Measurements from ENCODE around the gene OR6S1. TPM values are rescaled to one million over a fixed set of nuclear protein-coding genes. Genes with fewer than 3 reads are reported as not detected.

Gene OR6S1
- total RNA-seq, 4 donors from 2014 or later = not detected

DNA sequence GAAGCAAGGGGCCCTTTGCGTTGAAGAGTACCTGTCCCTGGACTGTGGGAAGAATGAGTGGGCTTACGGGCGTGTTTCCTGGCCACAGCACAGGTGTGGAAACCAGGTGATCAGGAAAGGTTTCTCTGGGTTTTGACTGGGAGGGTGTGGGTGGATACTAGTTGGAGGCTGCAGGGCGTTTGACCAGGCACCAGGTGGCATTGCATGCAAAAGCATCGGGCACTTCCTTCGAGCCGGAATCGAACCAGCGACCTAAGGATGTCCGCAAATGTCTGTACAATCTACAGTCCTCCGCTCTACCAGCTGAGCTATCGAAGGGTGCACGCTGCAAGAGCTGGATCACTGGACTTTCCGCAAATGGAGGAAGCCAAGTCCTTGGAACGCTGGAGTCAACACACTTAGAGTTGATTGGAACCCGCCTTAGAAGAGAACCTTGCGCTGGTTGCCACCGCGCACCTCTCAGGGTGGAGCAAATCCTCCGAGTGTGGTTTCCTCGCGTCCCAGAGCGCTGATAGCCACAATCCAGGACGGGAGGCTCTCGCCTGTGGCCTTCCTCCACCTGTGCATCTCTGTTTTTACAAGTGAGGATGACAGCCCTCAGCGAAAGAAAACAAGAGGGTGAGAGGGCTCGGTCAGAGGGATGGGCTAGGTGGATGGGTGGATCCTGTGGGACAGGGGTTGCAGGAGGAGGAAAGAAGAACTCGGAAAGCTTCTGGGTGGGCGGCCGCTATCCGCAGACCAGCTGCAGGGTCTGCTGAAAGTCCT lies 21.7 kb upstream of the OR6S1 start:
- no peaks in the 10 kb centered on the region for H3K9me3 ChIP-seq
- H3K27ac ChIP-seq = no peak overlapping the region
- 3% methylated on average over 31 of the region's 31 CpGs for WGBS
- peak overlapping the region; percentile 41 for H3K4me3 ChIP-seq
- peaks cover 57% of the 10 kb centered on the region for H3K27me3 ChIP-seq
- H3K36me3 ChIP-seq = no peaks in the 10 kb centered on the region
- no peak for DNase-seq (ENCODE audit: low spot score in 2 of 2)
- TF ChIP-seq, protein P1, sequence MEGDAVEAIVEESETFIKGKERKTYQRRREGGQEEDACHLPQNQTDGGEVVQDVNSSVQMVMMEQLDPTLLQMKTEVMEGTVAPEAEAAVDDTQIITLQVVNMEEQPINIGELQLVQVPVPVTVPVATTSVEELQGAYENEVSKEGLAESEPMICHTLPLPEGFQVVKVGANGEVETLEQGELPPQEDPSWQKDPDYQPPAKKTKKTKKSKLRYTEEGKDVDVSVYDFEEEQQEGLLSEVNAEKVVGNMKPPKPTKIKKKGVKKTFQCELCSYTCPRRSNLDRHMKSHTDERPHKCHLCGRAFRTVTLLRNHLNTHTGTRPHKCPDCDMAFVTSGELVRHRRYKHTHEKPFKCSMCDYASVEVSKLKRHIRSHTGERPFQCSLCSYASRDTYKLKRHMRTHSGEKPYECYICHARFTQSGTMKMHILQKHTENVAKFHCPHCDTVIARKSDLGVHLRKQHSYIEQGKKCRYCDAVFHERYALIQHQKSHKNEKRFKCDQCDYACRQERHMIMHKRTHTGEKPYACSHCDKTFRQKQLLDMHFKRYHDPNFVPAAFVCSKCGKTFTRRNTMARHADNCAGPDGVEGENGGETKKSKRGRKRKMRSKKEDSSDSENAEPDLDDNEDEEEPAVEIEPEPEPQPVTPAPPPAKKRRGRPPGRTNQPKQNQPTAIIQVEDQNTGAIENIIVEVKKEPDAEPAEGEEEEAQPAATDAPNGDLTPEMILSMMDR (IDR thresholded peaks at IDR 0.05) = peak in 1 of 2 donors; percentile 39
- TF ChIP-seq POLR2AphosphoS5 (IDR thresholded peaks at IDR 0.05) = no peak
- H3K4me1 ChIP-seq = peaks cover 13% of the 10 kb centered on the region

DNA sequence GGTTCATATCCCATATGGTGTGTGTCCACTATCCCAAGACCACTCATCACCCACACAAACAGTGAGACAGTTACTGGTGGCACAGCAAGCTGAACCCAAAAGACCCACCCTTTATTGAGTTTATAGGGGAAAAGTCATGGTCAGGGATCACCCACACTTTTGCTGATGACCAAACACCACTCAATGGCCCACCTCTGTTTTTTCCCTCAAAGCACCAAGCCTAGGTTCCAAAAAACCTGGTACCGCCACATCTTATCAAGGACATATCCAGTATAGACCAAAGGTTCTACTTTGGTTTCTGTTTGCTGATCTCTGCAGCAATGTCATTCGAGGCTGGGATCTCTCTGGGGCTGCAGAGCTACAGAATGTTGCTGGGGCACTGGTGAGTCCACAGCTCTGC lies 19.7 kb upstream of the OR6S1 start:
- WGBS = 77% methylated on average over 2 of the region's 2 CpGs
- peaks cover 77% of the 10 kb centered on the region for H3K27me3 ChIP-seq

DNA sequence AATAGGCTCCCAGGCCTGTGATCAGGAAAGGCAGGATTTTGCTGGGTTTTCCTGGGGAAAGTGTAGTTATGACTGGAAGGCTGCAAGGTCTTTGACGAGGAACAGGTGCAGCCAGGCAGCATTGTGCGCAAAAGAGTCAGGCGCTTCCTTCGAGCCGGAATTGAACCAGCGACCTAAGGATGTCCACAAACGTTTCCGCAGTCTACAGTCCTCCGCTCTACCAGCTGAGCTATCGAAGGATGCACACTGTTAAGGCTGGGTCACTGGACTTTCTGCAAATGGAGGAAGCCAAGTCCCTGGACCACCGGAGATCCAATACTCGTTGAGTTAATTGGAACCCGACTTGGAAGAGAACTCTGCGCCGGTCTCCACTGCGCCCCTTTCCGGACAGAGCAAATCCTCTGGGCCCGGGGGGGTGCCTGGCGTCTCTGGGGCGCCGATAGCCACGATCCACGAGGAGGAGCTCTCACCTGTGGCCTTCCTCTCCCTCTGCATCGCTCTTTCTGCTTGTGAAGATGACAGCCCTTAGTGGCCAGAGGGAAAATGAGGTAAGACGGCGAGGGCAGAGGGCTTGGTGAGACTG lies 18.4 kb upstream of the OR6S1 start:
- Histone ChIP-seq H3K36me3 (no peaks in the 10 kb centered on the region), H3K4me3 (no peak overlapping the region), H3K27ac (no peak overlapping the region), H3K9me3 (no peaks in the 10 kb centered on the region), H3K27me3 (peaks cover 83% of the 10 kb centered on the region), H3K4me1 (peaks cover 13% of the 10 kb centered on the region)
- whole genome bisulfite sequencing = 49% methylated on average over 23 of the region's 26 CpGs
- no peak for DNase-seq (ENCODE audit: low spot score in 2 of 2)
- TF ChIP-seq POLR2A (IDR thresholded peaks at IDR 0.05) = no peak
- no peak for TF ChIP-seq POLR2AphosphoS5 (IDR thresholded peaks at IDR 0.05)
- no peak for TF ChIP-seq EP300 (IDR thresholded peaks at IDR 0.05)
- TF ChIP-seq, protein P1 (IDR thresholded peaks at IDR 0.05) = no peak

More for the DNA sequence above, 19.7 kb upstream of the OR6S1 start:
- DNase-seq (ENCODE audit: low spot score in 2 of 2) = no peak
- no peak overlapping the region for H3K4me3 ChIP-seq
- H3K9me3 ChIP-seq = no peaks in the 10 kb centered on the region
- H3K36me3 ChIP-seq = no peaks in the 10 kb centered on the region
- H3K4me1 ChIP-seq = peaks cover 13% of the 10 kb centered on the region
- no peak for TF ChIP-seq POLR2AphosphoS5 (IDR thresholded peaks at IDR 0.05)
- no peak for TF ChIP-seq EP300 (IDR thresholded peaks at IDR 0.05)
- TF ChIP-seq, protein P1 (IDR thresholded peaks at IDR 0.05) = no peak
- no peak for TF ChIP-seq POLR2A (IDR thresholded peaks at IDR 0.05)
- H3K27ac ChIP-seq = no peak overlapping the region

DNA sequence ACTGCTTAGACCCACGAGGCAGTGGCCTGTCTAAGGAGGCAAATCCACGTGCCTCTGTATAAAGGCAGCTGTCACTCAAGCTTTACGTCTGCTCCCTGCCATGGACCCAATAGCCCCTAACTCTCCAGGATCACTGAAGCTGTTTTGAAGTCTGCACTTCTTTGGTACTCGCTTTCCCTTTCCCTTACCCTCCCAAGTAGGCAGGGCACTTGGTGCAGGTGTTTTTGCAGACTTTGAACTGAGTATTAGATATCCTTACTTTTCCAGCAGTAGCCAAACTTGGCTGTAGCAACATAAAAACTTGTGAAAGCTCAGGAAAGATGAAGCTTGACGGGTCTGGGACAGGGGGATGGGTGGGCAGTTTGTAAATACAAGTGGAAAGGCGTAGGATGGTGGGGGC lies 17.8 kb upstream of the OR6S1 start:
- Histone ChIP-seq H3K36me3 (no peaks in the 10 kb centered on the region), H3K4me1 (peaks cover 13% of the 10 kb centered on the region), H3K27ac (no peak overlapping the region), H3K9me3 (no peaks in the 10 kb centered on the region), H3K27me3 (peaks cover 81% of the 10 kb centered on the region), H3K4me3 (no peak overlapping the region)
- TF ChIP-seq EP300 (IDR thresholded peaks at IDR 0.05) = no peak
- TF ChIP-seq, protein P1 (IDR thresholded peaks at IDR 0.05) = no peak
- TF ChIP-seq POLR2A (IDR thresholded peaks at IDR 0.05) = no peak
- TF ChIP-seq POLR2AphosphoS5 (IDR thresholded peaks at IDR 0.05) = no peak
- no peak for DNase-seq (ENCODE audit: low spot score in 2 of 2)
- WGBS = 71% methylated on average over 6 of the region's 6 CpGs

DNA sequence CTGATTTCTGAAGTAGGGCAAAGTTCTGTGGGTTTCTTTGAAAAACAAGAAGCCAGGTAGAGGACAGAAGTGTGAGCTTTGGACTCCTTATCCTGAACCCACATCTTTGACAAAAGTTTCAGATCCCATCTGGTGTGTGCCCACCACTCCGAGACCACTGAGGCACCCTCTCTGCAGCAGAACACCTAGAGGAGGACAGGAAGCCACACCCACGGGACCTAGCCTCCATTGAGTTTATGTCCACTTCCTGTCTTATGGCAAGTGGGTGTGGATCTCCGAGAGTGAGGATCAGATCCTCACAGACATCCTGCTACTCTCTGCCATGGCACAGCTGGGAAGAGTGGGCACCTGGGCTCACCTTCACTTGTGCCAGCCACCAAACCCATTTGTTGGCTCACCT lies 16.8 kb upstream of the OR6S1 start:
- Histone ChIP-seq H3K4me1 (peaks cover 6% of the 10 kb centered on the region), H3K4me3 (no peak overlapping the region), H3K36me3 (no peaks in the 10 kb centered on the region), H3K9me3 (no peaks in the 10 kb centered on the region), H3K27me3 (peaks cover 82% of the 10 kb centered on the region), H3K27ac (no peak overlapping the region)
- no peak for DNase-seq (ENCODE audit: low spot score in 2 of 2)
- TF ChIP-seq, protein P1 (IDR thresholded peaks at IDR 0.05) = no peak
- TF ChIP-seq POLR2AphosphoS5 (IDR thresholded peaks at IDR 0.05) (no peak), EP300 (IDR thresholded peaks at IDR 0.05) (no peak), POLR2A (IDR thresholded peaks at IDR 0.05) (no peak)
- WGBS = 66% methylated on average over 3 of the region's 3 CpGs

Measured in suprapubic skin (tissue), 4 donors.